Heart right ventricle (tissue), 16 donors: Measurements from ENCODE around the gene HPN. TPM values are rescaled to one million over a fixed set of nuclear protein-coding genes. Genes with fewer than 3 reads are reported as not detected.

Experiments
- ATAC-seq, 8 donors: fragments of 200-7000 bp; cut with Tn5 transposase; one replicate each; pipeline ENCODE4 v1.9.1; 2020; ENCODE audit warnings: mild to moderate bottlenecking in 8 of 8, moderate library complexity in 8 of 8, moderate number of reproducible peaks in 1 of 8
- DNase-seq, 2 donors: peaks; one replicate each; pipeline ENCODE4 v3.0.0-alpha.2; 2020
- H3K27ac ChIP-seq, 10 donors: fragments of 200-600 bp; sonication (generic) in 2 of 10; one replicate each; pipeline versions ENCODE4 v1.5.0 to v1.8.0; 2020 to 2022; ENCODE audit warnings: mild to moderate bottlenecking in 3 of 10
- H3K27me3 ChIP-seq, 7 donors: fragments of 200-600 bp; one replicate each; pipeline ENCODE4 v1.8.0; 2021 to 2022; ENCODE audit warnings: mild to moderate bottlenecking in 2 of 7
- H3K36me3 ChIP-seq, 9 donors: fragments of 200-600 bp; sonication (generic) in 1 of 9; one replicate each; pipeline versions ENCODE4 v1.5.0 to v1.8.0; 2020 to 2022; ENCODE audit warnings: mild to moderate bottlenecking in 2 of 9
- H3K4me1 ChIP-seq, 9 donors: fragments of 200-600 bp; sonication (generic) in 1 of 9; one replicate each; pipeline versions ENCODE4 v1.5.0 to v1.8.0; 2020 to 2022; ENCODE audit warnings: mild to moderate bottlenecking in 4 of 9
- H3K4me3 ChIP-seq, 10 donors: fragments of 200-600 bp; sonication (generic) in 2 of 10; one replicate each; pipeline versions ENCODE4 v1.5.0 to v1.8.0; 2020 to 2022; ENCODE audit warnings: mild to moderate bottlenecking in 7 of 10, moderate library complexity in 2 of 10
- H3K9me3 ChIP-seq, 11 donors: fragments of 200-600 bp in 10 of 11; sonication (generic) in 2 of 11; one replicate each; pipeline versions ENCODE4 v1.5.0 to v1.8.0; 2013 to 2022; ENCODE audit warnings: mild to moderate bottlenecking in 2 of 11, control low read depth in 1 of 11, moderate library complexity in 1 of 11
- CTCF ChIP-seq, 9 donors: fragments of 200-600 bp; sonication (generic) in 2 of 9; IDR thresholded peaks; one replicate each; pipeline versions ENCODE4 v1.5.0 to v1.8.0; 2021 to 2022; ENCODE audit warnings: antibody characterized with exemption in 9 of 9, mild to moderate bottlenecking in 5 of 9, moderate library complexity in 1 of 9
- WGBS, 2 donors: extraction: QIAGEN DNeasy Blood & Tissue Kit; methylation state at CpG; one replicate each; pipeline ENCODE4 v1.1.7; 2013; ENCODE audit warnings: inconsistent platforms in 1 of 2; 5-methylcytosine and 5-hydroxymethylcytosine counted together
- intact Hi-C, 10 donors: fragments of 100-400 bp; cut with DNase I; formaldehyde crosslinking; loops; one replicate each; pipeline versions ENCODE4 v1.11.1 to v1.14.2; 2022
- polyA plus RNA-seq, 2 donors: library from polyadenylated mRNA; stranded (reverse); fragments of 200-250 nt; gene quantifications; one replicate each; pipeline ENCODE4 v1.2.3, GENCODE V29; 2013
- total RNA-seq, 10 donors: library from RNA; stranded (reverse); fragmentation: NEBNext Ultra II Directional in 3 of 10; extraction: Animal tissue kit (Norgen Biotek cat#: 25700) in 3 of 10; gene quantifications; one replicate each; pipeline versions ENCODE4 v1.2.1 to v1.2.4, GENCODE V29; 2021 to 2023
- donor health status: Arrhythmogenic right ventricular cardiomyopathy.
- donor health status: ischemic (EF 13 %, LVEDD 7.1; RV severe dilation, severe dysfunction).
- donor health status: healthy with polysubstance abuse.
- donor health status: DM: no; HTN: yes; CAD: no.
- donor health status: DM: no; HTN: no; CAD: no.
- donor health status: ischemic (EF 25% LVEDD 6.9; RV normal size, moderate dysfunction).
- donor health status: ischemic (EF 25% LVEDD 5.7; RV mildly dilated, moderate dysfunction).
- donor health status: healthy.
- donor health status: DM: yes; HTN: yes; CAD: no.
- donor health status: Ischemic cardiomyopathy.
- donor health status: ischemic (EF 35%, LVEDD 5.7; RV mildly dilated, moderate dysfunction).
- donor health status: nonischemic (EF 11% LVEDD 7.7; RV severe dilation, severe dysfunction).
- donor health status: DM: yes; HTN: yes; CAD: no.
- donor health status: PGD.
- donor health status: ischemic (EF 29% LVEDD 5.4; RV normal size, mild dysfunction).
- donor health status: nonischemic (EF 23%, LVEDD 6.1; RV moderate dilation, normal function).

The HPN gene
- total and polyA plus RNA-seq, 12 donors = 1.4 to 13.1 (median 4.0) TPM

GRCh38 chr19:35110974-35111373, 69.5 kb downstream of the HPN start:
- ATAC-seq (no peak), DNase-seq (no peak)
- H3K9me3 ChIP-seq = no peaks in the 10 kb centered on the region
- no peaks in the 10 kb centered on the region for H3K36me3 ChIP-seq
- peaks cover 0 to 3% (median 0%) of the 10 kb centered on the region in 7 donors for H3K27me3 ChIP-seq
- H3K4me1 ChIP-seq = peaks cover 4 to 13% (median 12%) of the 10 kb centered on the region in 9 donors
- H3K4me3 ChIP-seq = no peak overlapping the region
- no peak overlapping the region for H3K27ac ChIP-seq
- TF ChIP-seq CTCF (IDR thresholded peaks at IDR 0.05) = no peak
- WGBS, 2 donors = 64 to 65% methylated on average over 9 of the region's 9 CpGs
- intact Hi-C loops = no loop called here

DNA sequence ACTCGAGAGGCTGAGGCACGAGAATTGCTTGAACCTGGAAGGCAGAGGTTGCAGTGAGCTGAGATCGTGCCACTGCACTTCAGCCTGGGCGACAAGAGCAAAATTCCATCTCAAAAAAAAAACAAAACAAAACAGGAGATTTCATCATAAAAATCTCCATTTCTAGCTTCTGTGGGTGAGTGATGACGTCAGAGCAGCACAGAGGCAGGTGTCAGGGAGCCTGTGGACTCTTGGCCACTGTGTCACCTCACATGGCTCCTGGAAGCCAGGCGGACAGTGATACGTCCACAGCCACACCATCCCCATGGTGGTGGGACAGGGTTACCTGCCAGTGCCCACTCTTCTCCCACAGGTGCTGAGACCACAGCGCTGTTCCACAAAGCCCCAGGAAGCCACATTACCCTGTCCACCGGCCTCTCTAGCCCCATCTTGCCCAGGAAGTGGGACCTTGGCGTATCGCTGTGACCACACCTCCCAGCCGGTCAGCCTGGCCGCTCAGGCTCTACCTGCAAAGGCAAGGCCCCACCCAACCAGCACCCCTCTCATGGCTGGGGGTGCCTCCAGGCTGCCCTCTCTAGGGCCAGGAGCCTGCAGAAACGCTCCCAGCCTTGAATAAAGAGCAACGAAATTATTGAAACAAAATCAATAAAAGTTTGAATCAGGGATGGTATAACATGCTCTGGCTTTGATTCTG, 71.6 kb downstream of the HPN start:
- Histone ChIP-seq H3K4me1 (peaks cover 4 to 13% (median 12%) of the 10 kb centered on the region in 9 donors), H3K4me3 (no peak overlapping the region), H3K27me3 (peaks cover 0 to 3% (median 0%) of the 10 kb centered on the region in 7 donors), H3K27ac (no peak overlapping the region), H3K9me3 (no peaks in the 10 kb centered on the region), H3K36me3 (no peaks in the 10 kb centered on the region)
- 87 to 91% methylated on average over 15 of the region's 15 CpGs for WGBS, 2 donors
- no peak for ATAC-seq
- DNase-seq = no peak
- TF ChIP-seq CTCF (IDR thresholded peaks at IDR 0.05) = no peak
- intact Hi-C loops = no loop called here

GRCh38 chr19:35114353-35115176, 73.0 kb downstream of the HPN start:
- Histone ChIP-seq H3K9me3 (no peaks in the 10 kb centered on the region), H3K36me3 (no peaks in the 10 kb centered on the region), H3K27ac (peak overlapping the region in 2 of 10 donors; percentile 0 to 4), H3K4me3 (peak overlapping the region in 9 of 10 donors; percentile 12 to 45 (median 36)), H3K27me3 (peaks cover 0 to 3% (median 0%) of the 10 kb centered on the region in 7 donors), H3K4me1 (peaks cover 4 to 21% (median 12%) of the 10 kb centered on the region in 9 donors)
- ATAC-seq (peak; percentile 74 to 85 (median 78)), DNase-seq (peak; percentile 63 to 79)
- intact Hi-C loops = loop anchor here in 4 of 10 donors (1.0 to 2.0 kb wide), 3 partner anchors 20 to 23 kb away; partner anchors contain the start of gene LGI4 (in 3 of the 4)
- 8 to 9% methylated on average over 23 of the region's 23 CpGs for WGBS, 2 donors
- peak; percentile 95 to 99 (median 97) for TF ChIP-seq CTCF (IDR thresholded peaks at IDR 0.05)
